Amniotic epithelial cell (primary cell): ENCODE data around the gene BOK.

Experiments used
- DNase-seq: peaks from one replicate; pipeline ENCODE4 v3.0.0-alpha.2; 2010; ENCODE audit warnings: low read depth

Gene BOK

DNA sequence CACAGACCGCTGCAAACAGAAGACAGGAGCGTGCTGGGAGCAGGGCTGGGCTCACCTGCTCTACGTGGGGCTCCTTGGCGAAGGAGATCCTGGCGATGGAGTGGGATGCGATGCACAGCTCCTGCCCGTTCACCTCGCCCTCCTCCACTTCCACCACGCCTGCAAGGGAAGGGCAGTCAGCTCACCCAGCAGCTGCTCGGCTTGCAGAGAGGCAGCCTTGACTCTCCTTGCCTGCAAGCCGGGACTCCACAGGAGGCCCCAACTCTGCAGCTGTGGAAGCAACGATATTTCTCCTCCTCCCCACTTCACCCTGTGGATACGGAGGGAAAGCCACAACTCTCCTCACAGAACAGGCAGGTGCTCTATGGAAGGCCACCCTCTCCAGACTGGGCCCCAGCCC, 43.3 kb downstream of the BOK start:
- no peak for DNase-seq

DNA sequence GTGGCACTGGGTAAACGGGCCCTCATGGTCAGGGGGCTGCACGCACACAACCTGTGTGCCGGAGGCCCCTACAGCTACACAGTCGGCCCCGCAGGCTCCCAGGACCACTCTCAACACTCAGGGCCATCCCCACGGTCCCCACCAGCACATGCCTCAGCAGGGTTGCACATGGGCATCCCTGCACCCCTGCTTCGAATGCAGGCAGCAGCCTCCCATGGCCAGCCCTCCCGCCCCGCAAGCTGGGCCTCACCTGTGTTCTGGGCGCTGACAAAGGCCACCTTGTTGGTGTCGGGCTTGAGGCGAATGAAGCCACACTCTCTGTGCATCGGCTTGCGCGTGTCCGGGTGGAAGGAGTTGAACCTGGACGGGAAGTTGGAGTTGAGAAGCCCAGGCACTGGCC, 44.2 kb downstream of the BOK start:
- no peak for DNase-seq

DNA sequence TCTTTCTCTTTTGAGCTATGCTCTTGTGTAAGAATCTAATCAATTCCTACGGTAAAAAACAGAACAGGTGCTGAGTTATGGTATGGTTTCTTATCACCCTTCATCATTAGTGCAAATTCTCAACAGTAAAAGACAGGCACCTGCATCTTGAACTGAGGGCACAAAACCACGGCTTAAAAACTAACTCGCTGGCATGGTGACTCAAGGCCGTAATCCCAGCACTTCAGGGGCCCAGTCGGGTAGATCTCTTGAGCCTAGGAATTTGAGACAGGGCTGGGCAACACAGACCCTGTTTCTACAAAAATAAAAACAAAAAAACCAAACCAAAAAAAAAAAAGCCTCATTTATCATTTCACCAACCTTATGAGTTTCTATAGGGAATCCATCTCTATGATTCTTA, 45.1 kb downstream of the BOK start:
- peak; percentile 37 for DNase-seq

DNA sequence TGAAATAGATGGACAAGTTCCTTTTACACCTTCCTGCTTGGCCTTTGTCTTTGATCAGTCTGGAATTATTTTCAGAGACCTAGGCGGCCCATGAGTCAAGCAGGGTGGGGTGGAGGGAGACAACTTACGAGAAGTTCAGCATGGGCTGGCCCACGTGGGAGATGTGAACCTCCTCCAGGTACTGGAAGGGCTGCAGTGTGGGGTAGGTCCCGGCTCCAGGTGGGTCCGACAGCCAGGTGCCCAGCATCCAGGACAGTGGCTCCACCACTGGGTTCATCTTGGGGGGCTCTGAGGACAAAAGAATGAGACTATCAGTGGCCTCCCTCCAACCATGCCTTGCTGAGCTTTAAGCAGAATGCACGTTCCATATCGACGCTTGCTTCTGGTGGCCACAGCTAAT, 47.6 kb downstream of the BOK start:
- no peak for DNase-seq

DNA sequence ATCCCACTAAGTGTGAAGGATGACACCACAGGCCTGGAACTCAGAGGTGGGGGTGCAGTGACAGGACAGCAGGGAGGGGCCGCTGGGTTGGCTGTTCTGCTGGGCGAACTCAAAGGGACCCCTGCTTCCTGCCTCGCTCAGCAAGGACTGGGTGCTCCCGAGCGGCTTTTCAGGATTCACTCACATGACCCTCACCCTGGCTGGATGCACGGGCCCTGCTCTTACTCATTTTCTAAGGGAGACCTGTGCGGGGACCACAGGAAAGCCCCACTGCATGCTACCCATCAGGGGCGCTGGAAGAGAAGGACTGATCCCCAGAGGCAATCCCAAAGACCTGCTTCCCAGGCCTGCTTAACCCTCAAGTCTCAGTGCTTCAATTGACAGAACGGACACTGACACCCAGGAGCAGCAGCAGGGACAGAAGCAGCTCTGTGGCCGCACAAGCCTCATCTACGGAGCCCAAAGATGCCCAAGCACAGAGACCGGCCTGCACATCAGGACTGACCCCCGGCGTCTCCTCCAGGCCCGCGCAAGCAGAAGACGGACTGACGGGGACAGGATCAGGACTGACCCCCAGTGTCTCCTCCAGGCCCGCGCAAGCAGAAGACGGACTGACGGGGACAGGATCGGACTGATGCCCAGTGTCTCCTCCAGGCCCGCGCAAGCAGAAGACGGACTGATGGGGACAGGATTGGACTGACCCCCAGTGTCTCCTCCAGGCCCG, 48.8 kb downstream of the BOK start:
- no peak for DNase-seq

DNA sequence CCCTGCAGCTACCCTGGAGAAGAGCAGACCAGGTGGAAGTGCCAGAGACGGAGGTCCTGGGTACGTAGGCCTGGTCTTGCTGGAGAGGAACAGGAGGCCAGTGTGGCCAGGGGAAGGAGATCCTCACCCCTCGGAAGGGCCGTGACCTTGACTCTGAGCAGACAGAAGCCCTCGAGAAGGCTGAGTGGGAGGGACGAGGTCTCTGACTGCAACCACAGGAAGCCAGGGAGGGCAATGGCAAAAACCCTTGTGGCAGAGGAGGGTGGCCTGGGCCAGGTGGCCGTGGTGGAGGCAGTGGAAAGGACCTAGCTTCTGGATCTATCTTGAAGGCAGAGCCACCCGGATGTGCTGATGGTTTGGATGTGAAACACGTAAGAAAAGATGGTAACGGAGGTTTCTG, 50.3 kb downstream of the BOK start:
- no peak for DNase-seq

DNA sequence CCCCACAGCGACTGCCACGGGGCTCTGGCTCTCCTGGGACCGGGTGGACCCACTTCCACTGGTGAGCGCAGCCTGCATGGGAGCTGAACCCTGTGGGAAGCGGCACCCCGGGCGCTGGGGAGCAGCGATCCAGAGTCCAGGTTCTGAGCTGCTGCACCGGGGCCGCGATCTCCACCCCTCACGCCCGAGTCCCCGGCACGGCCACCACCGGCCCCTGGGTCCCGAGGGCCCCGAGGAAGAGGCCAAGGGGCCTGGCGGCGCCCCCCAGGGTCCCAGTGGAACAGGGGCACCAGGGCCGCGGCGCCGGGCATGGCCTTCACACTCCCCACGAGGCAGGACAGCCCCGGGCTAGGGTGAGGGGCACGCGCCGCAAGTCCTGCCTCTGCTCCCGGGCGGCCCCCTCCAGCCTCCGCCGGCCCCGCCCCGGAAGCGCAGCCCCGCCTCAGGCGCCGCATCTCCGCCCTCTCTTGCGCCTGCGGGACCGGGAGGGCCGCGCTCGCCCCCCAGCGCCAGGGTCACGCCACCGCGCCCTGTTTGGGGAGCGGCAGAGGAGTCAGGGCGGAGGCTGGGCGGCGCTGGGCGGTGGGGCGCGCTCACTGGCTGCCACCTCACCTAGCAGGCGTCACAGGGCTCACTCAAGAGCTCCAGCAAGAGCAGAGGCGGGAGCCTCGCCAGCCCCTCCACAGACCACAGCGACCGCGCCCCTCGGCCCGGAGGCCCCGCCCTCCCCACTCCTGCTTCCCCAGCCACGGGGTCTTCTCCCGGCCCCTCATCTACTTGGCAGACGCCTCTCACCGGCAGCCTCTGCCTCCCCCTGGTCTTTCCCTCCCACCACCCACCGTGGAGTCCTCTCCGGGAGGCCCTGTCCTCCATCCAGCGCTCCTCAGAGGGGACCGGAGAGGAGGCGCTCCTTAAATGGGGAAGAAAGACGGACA, 51.6 kb downstream of the BOK start:
- DNase-seq, result peak; percentile 73

DNA sequence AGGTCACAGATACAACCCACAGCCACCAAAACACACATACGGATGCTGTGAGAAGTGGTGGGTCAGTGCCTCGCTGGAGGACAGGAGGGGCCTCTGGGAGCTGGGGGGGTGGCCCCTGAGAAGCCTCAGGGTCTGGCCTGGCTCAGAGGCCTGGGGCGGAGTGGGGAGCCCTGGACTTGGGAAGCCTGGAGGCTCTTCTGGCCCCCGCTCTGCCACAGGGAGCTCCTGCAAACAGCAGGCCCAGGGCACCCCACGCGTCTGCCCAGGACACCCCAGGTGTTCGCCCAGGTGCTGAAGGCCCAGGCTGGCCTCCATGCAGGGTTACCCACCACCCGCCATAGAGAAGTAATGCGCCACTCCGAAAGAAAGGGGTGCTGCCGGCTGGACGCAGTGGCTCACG, 52.5 kb downstream of the BOK start:
- DNase-seq, result no peak

DNA sequence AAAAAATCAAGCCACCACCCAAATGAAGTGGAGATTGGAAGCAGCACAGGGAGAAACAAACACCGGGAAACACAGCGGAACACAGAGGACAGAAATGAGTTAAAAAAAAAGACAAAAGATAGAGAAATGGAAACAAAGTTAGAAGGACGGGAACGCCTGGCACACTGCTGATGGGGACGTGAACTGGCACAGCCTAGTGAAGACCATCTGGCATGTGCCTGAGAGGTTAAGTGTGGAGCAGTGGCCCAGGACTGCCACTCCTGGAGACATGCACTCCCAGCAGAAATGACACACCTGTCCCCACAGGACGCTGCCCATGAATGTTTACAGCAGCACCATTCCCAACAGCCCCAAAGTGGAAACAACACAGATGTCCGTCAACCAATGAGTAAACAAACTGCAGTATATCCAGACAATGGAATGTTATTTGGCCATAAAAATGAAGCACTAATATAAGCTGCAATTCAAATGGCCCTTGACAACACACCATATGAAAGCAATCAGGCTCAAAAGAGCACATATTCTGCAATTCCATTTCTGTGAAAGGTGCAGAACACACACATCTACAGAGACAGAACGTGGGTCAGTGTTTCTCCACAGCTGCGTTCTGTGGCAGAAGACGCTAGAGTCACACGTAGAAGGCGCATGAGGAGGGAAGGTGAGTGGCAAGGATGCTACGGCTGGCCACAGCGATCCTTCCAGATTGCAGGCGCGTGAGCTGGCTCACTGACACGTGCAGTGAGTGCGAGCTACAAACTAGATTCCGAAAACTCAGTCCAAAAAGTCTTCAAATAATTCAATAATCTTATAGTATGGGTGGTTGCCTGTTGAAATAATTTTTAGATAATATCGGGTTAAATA, 53.8 kb downstream of the BOK start:
- DNase-seq, result no peak

DNA sequence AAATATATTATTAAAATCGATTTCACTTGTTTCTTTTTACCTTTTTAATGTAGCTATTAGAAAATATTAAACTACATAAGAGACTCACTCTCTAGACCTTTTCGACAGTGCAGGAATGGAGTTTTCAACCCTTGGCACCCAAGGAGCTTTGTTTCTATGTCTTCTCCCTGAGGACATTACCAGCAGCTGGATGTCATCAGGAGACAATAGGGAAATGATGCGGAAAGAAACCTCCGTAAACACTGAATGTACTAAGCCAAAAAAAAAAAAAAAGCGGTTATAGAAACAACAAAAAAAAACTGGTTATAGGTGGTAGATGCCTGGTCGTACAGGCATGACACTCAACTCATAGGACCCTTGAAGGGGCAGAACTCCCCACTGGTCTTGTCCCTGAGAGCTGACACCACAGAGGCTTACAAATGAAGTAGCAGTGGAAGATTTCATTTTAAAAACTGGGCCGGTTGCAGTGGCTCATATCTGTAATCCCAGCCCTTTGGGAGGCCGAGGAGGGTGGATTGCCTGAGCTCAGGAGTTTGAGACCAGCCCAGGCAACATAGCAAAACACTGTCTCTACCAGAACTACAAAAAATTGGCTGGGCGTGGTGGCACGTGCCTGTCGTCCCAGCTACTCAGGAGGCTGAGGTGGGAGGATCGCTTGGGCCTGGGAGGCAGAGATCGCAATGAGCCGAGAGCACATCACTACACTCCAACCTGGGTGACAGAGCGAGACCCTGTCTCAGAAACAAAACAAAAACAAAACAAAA, 54.7 kb downstream of the BOK start:
- DNase-seq, result no peak

DNA sequence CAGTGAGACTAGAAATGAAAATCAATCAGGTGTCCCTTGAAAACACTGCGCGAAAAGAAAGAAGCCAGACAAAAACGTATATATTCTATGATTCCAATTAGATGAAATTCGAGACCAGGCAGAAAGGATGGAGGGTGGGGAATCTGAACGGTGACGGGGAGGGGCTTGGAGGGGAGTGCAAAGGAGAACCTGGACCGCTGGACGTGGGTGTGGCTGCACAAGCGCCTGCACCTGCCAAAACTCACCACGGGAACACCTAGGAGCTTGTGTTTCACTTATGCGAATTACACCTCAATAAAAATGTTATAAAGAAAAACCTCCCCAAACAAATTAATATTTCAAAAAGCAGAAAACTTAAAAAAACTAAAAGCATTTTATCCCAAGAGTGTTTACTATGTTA, 56.5 kb downstream of the BOK start:
- DNase-seq, result no peak

DNA sequence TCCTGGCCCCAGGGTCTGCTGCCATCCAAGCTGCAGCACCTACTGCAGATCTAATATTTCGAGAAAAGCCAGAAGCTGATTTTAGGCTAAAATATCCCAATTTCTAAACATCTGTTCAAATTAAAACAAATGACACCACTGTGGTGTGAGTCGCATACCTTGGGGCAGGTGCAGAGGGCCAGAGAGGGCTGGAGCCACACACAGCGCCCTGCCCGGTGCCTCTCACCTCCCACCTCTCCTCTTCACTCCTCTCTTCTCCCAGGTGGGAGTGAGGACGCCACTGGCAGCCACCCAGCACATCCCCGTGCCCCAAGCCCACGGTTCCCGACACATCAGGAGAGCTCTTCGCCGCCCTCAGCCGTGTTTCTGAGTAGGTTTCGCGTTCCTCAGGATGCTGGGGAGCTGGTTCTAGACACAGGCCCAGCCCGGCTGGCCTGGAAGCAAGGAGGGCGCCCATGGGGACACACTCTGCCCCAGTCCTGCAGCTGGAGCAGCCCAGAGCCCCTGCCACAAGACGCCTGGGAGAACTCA, 57.0 kb downstream of the BOK start:
- DNase-seq, result no peak

DNA sequence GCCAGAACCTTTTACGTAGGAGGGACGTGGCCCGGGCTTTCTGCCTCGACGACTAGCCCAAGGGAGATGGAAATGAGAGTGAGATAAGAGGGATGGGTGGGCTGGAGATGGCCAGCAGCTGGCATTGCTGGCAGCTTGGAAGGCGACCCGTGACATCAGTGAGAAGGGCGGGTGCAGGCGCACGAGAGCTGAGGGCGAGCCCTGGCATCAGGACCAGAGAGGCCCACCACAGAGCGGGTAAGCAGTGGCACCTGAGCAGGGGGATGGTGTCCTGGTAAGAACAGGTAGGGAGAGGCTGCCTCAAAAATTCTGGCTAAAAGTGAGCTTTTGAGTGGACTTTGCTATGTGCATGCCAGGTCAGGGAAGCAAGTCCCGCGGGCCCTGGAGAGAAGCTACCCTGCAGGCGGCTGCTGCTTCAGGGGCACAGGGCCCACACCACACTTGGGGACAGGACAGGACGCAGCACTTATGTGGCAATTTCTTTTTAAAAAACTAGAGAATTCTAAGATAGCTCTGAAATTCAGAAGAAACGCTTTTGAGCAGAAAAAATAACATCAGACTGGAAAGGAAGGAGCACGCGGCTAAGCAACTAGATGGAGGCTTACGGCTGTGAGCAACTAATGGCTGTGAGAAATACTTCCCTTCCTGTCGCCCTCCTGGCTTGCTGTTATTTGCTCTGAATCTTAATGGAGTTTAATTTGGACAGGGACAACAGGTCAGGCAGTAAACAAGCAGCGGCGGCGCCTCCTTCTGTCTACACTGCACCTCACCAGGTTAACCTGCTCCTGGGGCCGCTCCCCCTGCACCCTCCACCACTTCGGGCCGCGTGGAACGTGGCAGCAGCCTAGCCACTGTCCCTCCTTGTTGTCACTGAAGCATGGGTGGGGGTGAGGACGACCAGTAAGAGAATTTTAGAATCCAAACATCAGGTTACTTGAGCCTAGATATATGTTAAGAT, 57.9 kb downstream of the BOK start:
- no peak for DNase-seq

DNA sequence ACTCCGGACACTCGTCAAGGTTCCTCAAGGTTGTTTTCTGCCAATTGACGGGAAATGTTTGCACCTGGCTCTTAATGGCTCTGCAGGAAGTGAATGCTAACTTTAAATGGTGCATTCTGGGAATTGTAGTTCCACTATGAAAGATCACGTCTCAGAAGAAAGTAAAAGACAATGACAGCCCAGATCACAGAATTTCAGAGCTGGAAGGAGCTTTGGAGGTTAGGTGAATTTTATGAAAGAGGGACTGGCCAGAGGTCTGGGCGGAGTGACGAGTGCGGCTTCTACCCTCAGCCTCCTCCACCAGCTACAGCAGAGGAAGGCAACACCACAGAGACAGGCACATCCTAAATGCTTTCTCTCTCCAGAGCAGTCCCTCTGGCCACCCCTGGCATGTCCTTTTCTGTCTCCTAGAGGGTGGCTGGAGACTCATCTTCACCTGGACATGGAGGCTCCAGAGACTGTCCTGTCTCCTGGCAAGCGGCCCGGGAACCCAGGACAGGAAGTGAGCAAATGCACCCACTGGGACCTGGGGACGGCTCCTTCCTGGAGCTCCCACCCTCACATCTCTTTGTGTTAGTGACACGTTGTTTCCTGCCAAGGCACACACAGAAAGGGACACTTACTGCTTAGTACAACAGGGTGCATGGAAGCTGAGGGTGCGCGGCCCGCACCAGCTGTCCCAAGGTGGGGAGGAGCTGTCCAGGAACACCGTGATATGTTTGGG, 59.0 kb downstream of the BOK start:
- peak; percentile 28 for DNase-seq

DNA sequence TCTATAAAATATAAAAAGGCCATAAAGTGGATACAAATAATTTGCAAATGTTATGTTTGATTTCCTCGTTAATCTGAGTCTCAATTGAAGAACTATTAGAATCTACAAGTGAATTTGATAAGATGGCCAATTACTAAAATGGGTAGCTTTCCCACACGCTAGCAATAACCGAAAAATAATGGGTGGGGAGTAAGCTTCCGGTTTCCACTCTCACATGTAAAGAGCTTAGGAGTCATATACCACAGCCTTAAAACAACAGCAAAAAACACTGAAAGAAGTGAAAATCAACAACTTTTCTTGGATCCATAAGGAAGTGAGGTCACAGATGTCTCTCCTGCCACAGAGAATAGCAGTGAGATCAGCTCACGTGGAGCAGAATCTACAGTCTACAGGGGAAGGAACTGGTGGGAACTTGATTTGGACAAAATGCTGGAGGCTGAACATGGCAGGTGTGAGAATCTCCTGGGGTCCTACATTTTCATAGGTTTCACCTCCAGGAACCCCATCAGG, 59.8 kb downstream of the BOK start:
- DNase-seq, result no peak

DNA sequence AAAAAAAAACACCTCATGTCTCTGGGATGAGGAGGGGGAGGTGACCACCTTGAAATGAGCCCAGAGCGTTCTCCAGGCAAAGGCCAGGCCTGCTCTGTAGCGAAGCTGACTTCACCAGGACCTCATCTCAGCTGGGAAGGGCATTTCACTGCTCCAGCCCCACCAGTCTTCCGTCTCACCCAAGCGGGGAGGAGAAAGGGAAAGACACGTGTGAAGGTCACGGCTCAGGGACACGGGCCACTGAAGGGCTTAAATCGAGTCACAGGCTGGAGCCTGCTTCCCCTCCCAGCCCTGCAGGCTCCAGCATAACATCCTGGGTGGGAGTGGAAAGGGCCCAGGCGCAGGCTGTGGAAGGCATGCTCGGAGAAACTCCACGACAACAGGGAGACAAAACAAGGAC, 60.3 kb downstream of the BOK start:
- DNase-seq, result no peak

DNA sequence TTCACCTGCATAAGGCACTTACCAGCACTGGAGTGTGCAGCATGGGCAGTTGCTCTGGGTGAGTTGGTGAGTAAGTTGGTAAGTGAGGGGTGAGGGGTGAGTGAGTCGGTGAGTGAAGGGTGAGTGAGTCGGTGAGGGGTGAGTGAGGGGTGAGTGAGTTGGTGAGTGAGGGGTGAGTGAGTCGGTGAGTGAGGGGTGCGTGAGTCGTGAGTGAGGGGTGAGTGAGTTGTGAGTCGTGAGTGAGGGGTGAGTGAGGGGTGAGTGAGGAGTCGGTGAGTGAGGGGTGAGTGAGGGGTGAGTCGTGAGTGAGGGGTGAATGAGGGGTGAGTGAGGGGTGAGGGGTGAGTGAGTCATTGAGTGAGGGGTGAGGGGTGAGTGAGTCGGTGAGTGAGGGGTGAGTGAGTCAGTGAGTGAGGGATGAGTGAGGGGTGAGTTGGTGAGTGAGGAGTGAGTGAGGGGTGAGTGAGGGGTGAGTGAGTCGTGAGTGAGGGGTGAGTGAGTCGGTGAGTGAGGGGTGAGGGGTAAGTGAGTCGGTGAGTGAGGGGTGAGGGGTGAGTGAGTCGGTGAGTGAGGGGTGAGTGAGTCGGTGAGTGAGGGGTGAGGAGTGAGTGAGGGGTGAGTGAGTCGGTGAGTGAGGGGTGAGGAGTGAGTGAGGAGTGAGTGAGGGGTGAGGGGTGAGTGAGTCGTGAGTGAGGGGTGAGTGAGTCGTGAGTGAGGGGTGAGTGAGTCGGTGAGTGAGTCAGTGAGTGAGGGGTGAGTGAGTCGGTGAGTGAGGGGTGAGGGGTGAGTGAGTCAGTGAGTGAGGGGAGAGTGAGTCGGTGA, 61.3 kb downstream of the BOK start:
- DNase-seq, result no peak

DNA sequence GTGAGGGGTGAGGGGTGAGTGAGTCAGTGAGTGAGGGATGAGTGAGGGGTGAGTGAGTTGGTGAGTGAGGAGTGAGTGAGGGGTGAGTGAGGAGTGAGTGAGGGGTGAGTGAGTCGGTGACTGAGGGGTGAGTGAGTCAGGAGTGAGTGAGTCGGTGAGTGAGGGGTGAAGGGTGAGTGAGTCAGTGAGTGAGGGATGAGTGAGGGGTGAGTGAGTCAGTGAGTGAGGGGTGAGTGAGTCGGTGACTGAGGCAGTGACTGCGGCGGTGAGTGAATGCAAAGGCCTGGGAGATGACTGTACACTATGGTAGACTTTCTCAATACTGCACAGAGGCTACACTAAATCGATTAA, 61.8 kb downstream of the BOK start:
- peak; percentile 75 for DNase-seq
